ENCODE measurements around the gene ERICH4. TPM values are rescaled to one million over a fixed set of nuclear protein-coding genes. Genes with fewer than 3 reads are reported as not detected.

ERICH4 gene
- total and polyA plus RNA-seq, 2 of the 4 experiments (the other 2 are of a cell fraction): not detected

DNA sequence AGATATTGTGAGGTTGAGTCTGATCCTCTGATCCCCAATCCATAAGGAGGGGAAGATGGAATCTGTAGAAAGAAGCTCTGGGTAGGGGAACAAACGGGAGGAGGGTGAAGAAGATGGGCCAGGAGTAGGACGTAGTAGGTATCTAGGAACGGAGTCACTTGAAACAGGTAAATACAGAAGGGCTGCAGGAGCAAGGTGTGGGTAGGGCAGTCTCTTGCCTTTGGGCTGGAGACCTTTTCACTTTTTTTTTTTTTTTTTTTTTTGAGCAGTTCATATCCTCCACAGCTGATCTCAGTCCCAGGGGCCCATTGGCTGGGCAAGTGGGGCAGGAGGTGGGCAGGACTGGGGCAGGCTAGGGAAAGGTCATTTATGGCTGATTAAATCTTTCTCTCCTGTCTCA is 43.9 kb upstream of the ERICH4 start:
- BruUV-seq (replicated peaks): no TSS peak
- H2BK20ac ChIP-seq (ENCODE audit: low read depth, low read length): no peak overlapping the region
- no peak overlapping the region for H4K5ac ChIP-seq (ENCODE audit: low read depth, low read length)
- no peak overlapping the region for H3K9ac ChIP-seq (ENCODE audit: low read depth, low read length)
- H4K91ac ChIP-seq (ENCODE audit: insufficient read depth, low read depth, low read length): no peak overlapping the region
- DNase-seq (no peak), ATAC-seq (ENCODE audit: low read depth) (no peak)
- no peak overlapping the region for H2BK15ac ChIP-seq (ENCODE audit: low read depth, low read length)
- CTCF ChIA-PET: no interaction called here
- H4K8ac ChIP-seq (ENCODE audit: low read depth in 2 of 2, low read length in 2 of 2): no peak overlapping the region
- H3K4me3 ChIP-seq (ENCODE audit: insufficient read depth, low read depth, low read length): no peak overlapping the region
- POLR2A ChIA-PET (ENCODE audit: unreplicated experiment): no interaction called here
- H3K27me3 ChIP-seq (ENCODE audit: control insufficient read depth, insufficient read depth, low read length): no peaks in the 10 kb centered on the region
- H2AK9ac ChIP-seq (replicated peaks; ENCODE audit: low read depth, low read length, poor library complexity): no peak overlapping the region
- H2BK5ac ChIP-seq (ENCODE audit: low read depth, low read length, poor library complexity, severe bottlenecking): no peak overlapping the region
- dilution Hi-C loops (cut with HindIII; ENCODE audit: low sequenced_read_pairs, unreplicated experiment) (no loop called here), in situ Hi-C loops (cut with MboI; ENCODE audit: low sequenced_read_pairs) (no loop called here), intact Hi-C loops (cut with micrococcal nuclease) (loop anchor here (5.0 kb wide), 1 partner anchor 47 kb away; the partner anchor contains the start of gene TGFB1)
- H3K4me1 ChIP-seq (ENCODE audit: control insufficient read depth, insufficient read depth, low read length): peaks cover 4% of the 10 kb centered on the region; the same call in 1 of the 2 replicates
- H3K9me1 ChIP-seq (ENCODE audit: insufficient read depth, low read length): peaks cover 12% of the 10 kb centered on the region; the same call in 1 of the 2 replicates
- no peak for TF ChIP-seq NFE2L2 (IDR thresholded peaks at IDR 0.05; ENCODE audit: low read depth, low read length)
- no peak overlapping the region for H2AFZ ChIP-seq (replicated peaks; ENCODE audit: low read length, poor library complexity)
- WGBS, 2 experiments (ENCODE audit: extremely low coverage in 2 of 2, insufficient read length in 1 of 2): no CpG with 5 or more reads among the region's 3 CpGs
- no peaks in the 10 kb centered on the region for H4K20me1 ChIP-seq (ENCODE audit: insufficient read depth, low read length)
- no peak overlapping the region for H3K4me2 ChIP-seq (ENCODE audit: low read depth, low read length)
- no peak overlapping the region for H3K4ac ChIP-seq (ENCODE audit: low read depth, low read length)
- H2AK5ac ChIP-seq (ENCODE audit: low read depth, low read length): no peak overlapping the region
- peaks cover 18 to 37% of the 10 kb centered on the region in 2 experiments for H3K79me1 ChIP-seq (ENCODE audit: low read depth in 1 of 2, low read length in 2 of 2)
- H2BK120ac ChIP-seq (ENCODE audit: low read depth, low read length): no peak overlapping the region
- no peaks in the 10 kb centered on the region for H3K9me3 ChIP-seq (ENCODE audit: control insufficient read depth, insufficient read depth, low read length)
- H3K27ac ChIP-seq (ENCODE audit: insufficient read depth, low read length): no peak overlapping the region
- 0 out of 2 replicates have a peak, but pooled peaks cover 5% of the 10 kb centered on the region for H3K36me3 ChIP-seq (ENCODE audit: control insufficient read depth, insufficient read depth, low read length)
- no peak overlapping the region for H3K56ac ChIP-seq (ENCODE audit: extremely low read depth, insufficient read depth, low read length)
- no peak overlapping the region for H3K18ac ChIP-seq (ENCODE audit: low read depth, low read length)
- H3K14ac ChIP-seq (replicated peaks; ENCODE audit: low read depth, low read length): no peak overlapping the region
- H3K23ac ChIP-seq (ENCODE audit: low read depth, low read length): no peak overlapping the region
